ENCODE results near the gene ANXA2. TPM values are rescaled to one million over a fixed set of nuclear protein-coding genes. Genes with fewer than 3 reads are reported as not detected.

Gene ANXA2
- total RNA-seq, 4 donors from 2014 or later: 1,272 to 1,552 (median 1,345) TPM

- no peak for TF ChIP-seq POLR2A (IDR thresholded peaks at IDR 0.05)
- no peak for TF ChIP-seq CTCF (IDR thresholded peaks at IDR 0.05)
- no peak overlapping the region for H3K4me3 ChIP-seq (ENCODE audit: low read depth, poor library complexity, severe bottlenecking)
- DNase-seq (ENCODE audit: low spot score in 2 of 2): no peak
- intact Hi-C loops (cut with DNase I; ENCODE audit: low total_unique reads): no loop called here
- 34 to 43% methylated on average over 6 of the region's 6 CpGs for WGBS, 2 donors
Observed at GRCh38 chr15:60326343-60326742, 71.4 kb downstream of the ANXA2 start.

- no peak for DNase-seq (ENCODE audit: low spot score in 2 of 2)
- 67 to 70% methylated on average over 6 of the region's 6 CpGs for WGBS, 2 donors
- intact Hi-C loops (cut with DNase I; ENCODE audit: low total_unique reads): no loop called here
- TF ChIP-seq POLR2A (IDR thresholded peaks at IDR 0.05) (no peak), CTCF (IDR thresholded peaks at IDR 0.05) (no peak)
- H3K4me3 ChIP-seq (ENCODE audit: low read depth, poor library complexity, severe bottlenecking): no peak overlapping the region
Observed at GRCh38 chr15:60325905-60326304, 71.9 kb downstream of the ANXA2 start.

DNA sequence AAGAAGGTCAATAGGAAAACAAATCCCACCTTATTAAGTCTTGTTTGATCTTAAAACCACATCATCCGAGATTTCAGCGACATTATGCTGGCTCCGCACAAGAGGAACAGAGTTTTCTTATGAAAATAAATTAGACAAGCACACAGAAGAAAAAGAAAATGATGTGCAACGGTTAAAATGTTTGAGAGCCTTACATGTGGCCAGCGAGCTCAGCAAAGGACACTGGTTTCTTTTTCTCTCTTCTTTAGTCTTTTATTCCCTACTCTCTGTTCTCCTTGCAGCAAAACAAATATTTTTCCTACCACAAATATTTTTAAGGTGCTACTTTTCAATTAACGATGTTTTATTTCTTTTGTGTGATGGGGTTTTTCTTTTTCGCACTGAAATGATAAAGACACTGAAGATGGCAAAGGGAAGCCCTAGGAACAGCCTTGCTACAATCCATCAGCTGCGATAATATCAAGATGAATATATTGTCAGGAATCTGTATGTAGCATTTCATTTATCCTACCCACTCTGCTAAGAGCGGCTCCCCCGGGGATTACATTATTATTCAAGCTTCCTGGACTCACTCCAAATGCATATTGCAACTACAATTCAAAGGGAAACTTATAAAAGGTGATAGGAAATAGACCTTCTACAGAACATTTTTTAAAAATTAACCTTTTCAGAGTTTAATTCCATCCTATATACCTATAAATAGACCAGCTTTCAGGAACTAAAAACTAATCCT is 72.9 kb downstream of the ANXA2 start:
- DNase-seq (ENCODE audit: low spot score in 2 of 2): no peak
- H3K4me3 ChIP-seq (ENCODE audit: low read depth, poor library complexity, severe bottlenecking): no peak overlapping the region
- intact Hi-C loops (cut with DNase I; ENCODE audit: low total_unique reads): no loop called here
- 70 to 73% methylated on average over 10 of the region's 10 CpGs for WGBS, 2 donors
- TF ChIP-seq POLR2A (IDR thresholded peaks at IDR 0.05) (no peak), CTCF (IDR thresholded peaks at IDR 0.05) (no peak)

DNA sequence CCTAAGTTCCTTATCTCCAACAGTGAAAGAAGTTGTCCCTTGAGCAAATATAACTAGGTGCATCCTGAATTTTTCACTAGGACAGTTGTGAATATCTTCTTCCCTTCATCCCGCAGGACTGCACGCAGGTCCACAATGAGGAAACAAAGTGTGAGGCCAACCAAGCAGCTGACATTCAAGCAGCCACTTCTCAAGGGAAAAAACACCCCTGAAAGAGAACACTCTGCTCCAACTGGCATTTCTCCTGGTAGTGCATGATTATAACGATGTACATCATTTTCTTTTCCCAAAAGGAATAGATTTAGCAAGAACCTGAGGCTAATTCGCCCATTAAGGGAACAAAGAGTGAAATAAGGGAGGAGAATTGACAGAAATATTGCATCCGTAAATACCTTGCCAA is 74.5 kb downstream of the ANXA2 start:
- no peak overlapping the region for H3K4me3 ChIP-seq (ENCODE audit: low read depth, poor library complexity, severe bottlenecking)
- no peak for DNase-seq (ENCODE audit: low spot score in 2 of 2)
- intact Hi-C loops (cut with DNase I; ENCODE audit: low total_unique reads): no loop called here
- TF ChIP-seq POLR2A (IDR thresholded peaks at IDR 0.05) (no peak), CTCF (IDR thresholded peaks at IDR 0.05) (no peak)
- WGBS, 2 donors: 36 to 53% methylated on average over 5 of the region's 5 CpGs

DNA sequence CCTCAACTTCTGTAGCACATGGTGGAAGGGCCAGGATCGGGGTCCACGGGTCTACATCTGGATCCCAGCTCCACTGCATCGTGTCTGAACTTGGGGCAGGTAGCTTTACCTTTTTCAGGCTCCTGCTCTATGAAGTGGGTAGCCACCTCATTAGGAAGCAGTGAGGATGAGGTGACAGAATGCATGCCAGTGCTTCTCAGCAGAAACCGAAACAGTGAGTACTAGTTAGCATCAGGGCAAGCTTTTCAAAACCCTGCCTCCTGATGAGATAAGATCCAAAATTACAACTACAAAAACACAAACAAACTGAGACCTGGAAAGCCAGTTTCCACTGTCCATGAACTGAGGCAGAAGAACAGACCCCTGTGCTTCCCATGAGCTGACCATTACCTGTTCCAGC is 77.4 kb downstream of the ANXA2 start:
- no peak for TF ChIP-seq CTCF (IDR thresholded peaks at IDR 0.05)
- TF ChIP-seq POLR2A (IDR thresholded peaks at IDR 0.05): no peak
- DNase-seq (ENCODE audit: low spot score in 2 of 2): no peak
- no peak overlapping the region for H3K4me3 ChIP-seq (ENCODE audit: low read depth, poor library complexity, severe bottlenecking)
- WGBS, 2 donors: 81% methylated on average over 4 of the region's 4 CpGs
- intact Hi-C loops (cut with DNase I; ENCODE audit: low total_unique reads): no loop called here
